ENCODE results near the gene RNF168.
A peak's percentile ranks its signal among the peaks of the same experiment; 100 is the strongest.

RNF168 gene

GRCh38 chr3:196503196-196504076 is at the start of gene RNF168 (continued):
- TF ChIP-seq GLI2 (tag by site-specific recombination; IDR thresholded peaks at IDR 0.05; ENCODE audit: borderline replicate concordance, low read depth) (no peak), YY1 (tag by site-specific recombination; IDR thresholded peaks at IDR 0.05) (no peak), ZNF510 (tag by site-specific recombination; IDR thresholded peaks at IDR 0.05; ENCODE audit: insufficient replicate concordance) (no peak), ZFP3 (tag by site-specific recombination; IDR thresholded peaks at IDR 0.05; ENCODE audit: low read depth) (no peak), GFI1B (tag by site-specific recombination; IDR thresholded peaks at IDR 0.05) (no peak), ZNF580 (tag by site-specific recombination; IDR thresholded peaks at IDR 0.05) (no peak), ZNF391 (tag by site-specific recombination; IDR thresholded peaks at IDR 0.05; ENCODE audit: borderline replicate concordance, low read depth) (no peak), IKZF3 (tag by site-specific recombination; IDR thresholded peaks at IDR 0.05) (peak; percentile 85), ZNF561 (tag by site-specific recombination; IDR thresholded peaks at IDR 0.05; ENCODE audit: borderline replicate concordance) (peak; percentile 61; the same call in 1 of the 2 replicates), ZNF302 (tag by site-specific recombination; IDR thresholded peaks at IDR 0.05; ENCODE audit: low read depth) (no peak), REPIN1 (tag by site-specific recombination; IDR thresholded peaks at IDR 0.05; ENCODE audit: low read depth) (no peak), ZNF596 (tag by site-specific recombination; IDR thresholded peaks at IDR 0.05) (no peak), ZSCAN16 (tag by site-specific recombination; IDR thresholded peaks at IDR 0.05) (no peak), ZNF785 (tag by site-specific recombination; IDR thresholded peaks at IDR 0.05) (no peak), ZNF792 (tag by site-specific recombination; IDR thresholded peaks at IDR 0.05) (no peak), GLIS1 (tag by site-specific recombination; IDR thresholded peaks at IDR 0.05) (peak; percentile 51; the same call in 1 of the 2 replicates), ZNF19 (tag by site-specific recombination; IDR thresholded peaks at IDR 0.05; ENCODE audit: low read depth) (no peak), ZNF423 (tag by site-specific recombination; IDR thresholded peaks at IDR 0.05) (no peak), HOXA7 (CRISPR knock-in tag; IDR thresholded peaks at IDR 0.05; ENCODE audit: borderline replicate concordance) (no peak), KLF9 (tag by site-specific recombination; IDR thresholded peaks at IDR 0.05; ENCODE audit: low read depth) (peak; percentile 48), ZNF433 (tag by site-specific recombination; IDR thresholded peaks at IDR 0.05; ENCODE audit: low read depth) (no peak), KLF17 (tag by site-specific recombination; IDR thresholded peaks at IDR 0.05) (peak; percentile 84), ZNF629 (tag by site-specific recombination; IDR thresholded peaks at IDR 0.05) (peak; percentile 98), ZNF362 (tag by site-specific recombination; IDR thresholded peaks at IDR 0.05) (no peak), SALL2 (tag by site-specific recombination; IDR thresholded peaks at IDR 0.05; ENCODE audit: borderline replicate concordance) (no peak), TRIM28 (IDR thresholded peaks at IDR 0.05; ENCODE audit: borderline replicate concordance, low read length) (no peak), ZNF26 (tag by site-specific recombination; IDR thresholded peaks at IDR 0.05) (no peak), ZNF274 (IDR thresholded peaks at IDR 0.05; ENCODE audit: low read length) (no peak), ZNF274 (tag by site-specific recombination; IDR thresholded peaks at IDR 0.05; ENCODE audit: borderline replicate concordance) (no peak), ZNF404 (tag by site-specific recombination; IDR thresholded peaks at IDR 0.05) (no peak), ZNF223 (tag by site-specific recombination; IDR thresholded peaks at IDR 0.05) (no peak), ZBTB21 (tag by site-specific recombination; IDR thresholded peaks at IDR 0.05) (peak; percentile 90), ZNF48 (tag by site-specific recombination; IDR thresholded peaks at IDR 0.05) (no peak), ELK4 (IDR thresholded peaks at IDR 0.05; ENCODE audit: borderline replicate concordance, low read depth, low read length) (no peak), SETDB1 (IDR thresholded peaks at IDR 0.05; ENCODE audit: insufficient read length, low read length) (no peak), SP2 (tag by site-specific recombination; IDR thresholded peaks at IDR 0.05) (peak; percentile 98), ZNF626 (tag by site-specific recombination; IDR thresholded peaks at IDR 0.05) (no peak)

All from HEK293 (cell line).